Activated CD8-positive, alpha-beta memory T cell treated with anti-CD3 and anti-CD28 coated beads, Interleukin-2, amount 50 U/mL, for 24 hours (primary cell): Measurements from ENCODE around the gene CRIP2.

Experiments
- DNase-seq: peaks from one replicate; pipeline ENCODE4 v3.0.0-alpha.2; 2020; ENCODE audit errors: extremely low read depth

The CRIP2 gene

GRCh38 chr14:105487986-105488777 is 13.6 kb downstream of the CRIP2 start:
- DNase-seq = no peak

DNA sequence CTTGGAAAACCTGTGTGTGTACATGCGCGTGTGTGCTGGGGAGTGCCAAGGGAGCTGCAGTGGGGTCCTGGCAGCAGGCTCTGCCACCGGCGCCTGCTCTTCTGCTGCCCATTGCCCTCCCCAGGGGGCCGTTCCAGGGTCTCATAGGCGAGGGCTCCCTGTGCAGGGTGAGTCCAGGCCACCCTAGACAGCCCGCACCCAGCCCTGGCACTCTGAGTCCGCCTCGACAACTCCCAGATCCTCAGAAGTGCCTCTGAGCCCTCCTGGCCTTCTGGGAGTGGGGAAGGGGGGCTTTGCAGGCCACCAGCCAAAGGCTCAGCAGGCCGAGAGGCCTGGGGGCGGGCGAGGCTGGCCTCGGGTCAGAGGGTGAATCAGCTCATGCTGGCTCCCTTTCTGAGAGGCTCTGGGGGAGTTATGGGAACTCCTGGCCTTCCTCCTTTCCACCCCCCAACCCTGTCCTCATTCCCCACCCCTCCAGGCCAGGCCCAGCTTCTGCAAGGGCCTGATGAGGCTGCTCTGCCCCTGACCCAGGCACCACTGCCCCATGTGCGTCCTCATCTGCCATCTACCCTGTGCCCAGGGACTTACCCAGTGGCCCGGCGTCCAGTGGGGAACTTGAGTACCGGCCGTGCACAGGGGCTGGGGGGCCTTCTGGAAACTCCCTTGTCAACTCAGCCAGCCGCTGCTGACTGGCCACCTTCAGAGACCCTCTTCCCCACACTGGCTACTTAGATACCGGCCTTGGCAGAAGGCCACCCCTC is 14.3 kb downstream of the CRIP2 start:
- DNase-seq = no peak

- DNase-seq = peak; percentile 65
These were observed 15.1 kb downstream of the CRIP2 start for GRCh38 chr14:105489542-105490266.

- no peak for DNase-seq
These were observed 15.6 kb downstream of the CRIP2 start for GRCh38 chr14:105490267-105490571.

DNA sequence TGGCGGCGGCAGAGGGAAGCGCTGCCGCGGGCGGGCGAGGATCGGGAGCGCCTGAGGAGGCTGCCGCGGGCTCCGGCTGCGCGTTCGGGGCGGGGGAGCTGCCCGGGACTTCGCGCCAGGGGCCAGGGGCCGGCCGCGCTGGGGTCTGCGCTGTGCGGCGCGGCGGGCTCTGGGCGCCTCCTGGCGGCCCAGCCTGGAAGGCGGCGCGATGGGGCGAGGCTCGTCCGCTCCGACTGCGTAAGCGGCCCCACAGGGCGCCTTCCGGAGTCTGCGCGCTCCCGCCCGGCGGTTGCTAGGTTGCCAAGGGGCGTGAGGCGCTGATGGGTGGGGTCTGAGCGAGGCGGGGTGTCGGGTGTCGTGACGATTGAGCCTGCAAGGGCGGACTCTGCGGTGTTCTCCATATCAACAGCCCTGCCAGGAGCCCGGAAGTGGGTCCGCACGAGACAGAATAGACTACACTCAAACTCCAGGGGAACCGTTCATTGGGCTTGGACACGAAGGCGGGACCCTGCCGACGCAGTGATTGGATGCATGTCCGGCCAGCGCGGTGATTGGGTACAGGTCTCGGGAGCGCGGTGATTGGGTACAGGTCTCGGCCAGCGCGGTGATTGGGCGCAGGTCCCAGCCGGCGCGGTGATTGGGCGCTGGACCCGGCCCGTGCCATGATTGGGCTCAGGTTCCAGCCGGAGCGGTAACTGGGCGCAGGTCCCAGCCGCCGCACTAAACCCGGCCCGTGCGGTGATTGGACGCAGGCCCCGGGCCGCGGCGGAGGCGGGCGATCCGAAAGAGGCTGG is 16.1 kb downstream of the CRIP2 start, which contains the start of gene TEDC1:
TSS of gene TEDC1 (plus strand) at position 675 of the 794 bp plus-strand sequence. CDS start 130 bp downstream, outside the sequence.
- DNase-seq = peak; percentile 98

DNA sequence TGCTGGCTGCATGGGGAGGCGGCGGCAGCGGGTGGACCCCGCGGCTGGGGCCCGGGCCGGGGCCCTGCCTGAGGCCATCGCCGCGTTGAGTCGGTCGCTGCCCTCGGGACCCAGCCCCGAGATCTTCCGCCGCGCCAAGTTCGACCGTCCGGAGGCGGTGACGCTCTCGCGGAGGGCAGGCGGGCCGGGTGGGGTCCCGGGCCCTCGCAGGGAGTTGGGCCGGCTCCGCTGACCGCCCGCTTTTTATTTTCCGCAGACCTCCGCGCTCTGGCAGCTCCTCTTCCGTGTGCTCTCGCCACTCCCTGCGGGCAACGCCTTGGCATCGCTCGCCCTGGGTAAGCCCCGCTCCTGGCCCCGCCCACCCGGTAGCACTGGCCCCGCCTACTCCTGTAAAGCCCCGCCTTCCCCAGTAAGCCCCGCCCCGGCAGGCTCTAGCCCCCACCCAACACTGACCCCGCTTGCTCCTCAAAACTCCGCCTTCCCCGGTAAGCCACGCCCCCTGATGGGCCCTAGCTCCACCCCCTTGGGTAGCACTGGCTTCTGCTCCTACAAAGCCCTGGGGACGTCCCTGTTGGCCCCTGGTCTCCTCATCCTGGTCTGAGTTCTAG is 16.8 kb downstream of the CRIP2 start:
- DNase-seq = peak; percentile 78

DNA sequence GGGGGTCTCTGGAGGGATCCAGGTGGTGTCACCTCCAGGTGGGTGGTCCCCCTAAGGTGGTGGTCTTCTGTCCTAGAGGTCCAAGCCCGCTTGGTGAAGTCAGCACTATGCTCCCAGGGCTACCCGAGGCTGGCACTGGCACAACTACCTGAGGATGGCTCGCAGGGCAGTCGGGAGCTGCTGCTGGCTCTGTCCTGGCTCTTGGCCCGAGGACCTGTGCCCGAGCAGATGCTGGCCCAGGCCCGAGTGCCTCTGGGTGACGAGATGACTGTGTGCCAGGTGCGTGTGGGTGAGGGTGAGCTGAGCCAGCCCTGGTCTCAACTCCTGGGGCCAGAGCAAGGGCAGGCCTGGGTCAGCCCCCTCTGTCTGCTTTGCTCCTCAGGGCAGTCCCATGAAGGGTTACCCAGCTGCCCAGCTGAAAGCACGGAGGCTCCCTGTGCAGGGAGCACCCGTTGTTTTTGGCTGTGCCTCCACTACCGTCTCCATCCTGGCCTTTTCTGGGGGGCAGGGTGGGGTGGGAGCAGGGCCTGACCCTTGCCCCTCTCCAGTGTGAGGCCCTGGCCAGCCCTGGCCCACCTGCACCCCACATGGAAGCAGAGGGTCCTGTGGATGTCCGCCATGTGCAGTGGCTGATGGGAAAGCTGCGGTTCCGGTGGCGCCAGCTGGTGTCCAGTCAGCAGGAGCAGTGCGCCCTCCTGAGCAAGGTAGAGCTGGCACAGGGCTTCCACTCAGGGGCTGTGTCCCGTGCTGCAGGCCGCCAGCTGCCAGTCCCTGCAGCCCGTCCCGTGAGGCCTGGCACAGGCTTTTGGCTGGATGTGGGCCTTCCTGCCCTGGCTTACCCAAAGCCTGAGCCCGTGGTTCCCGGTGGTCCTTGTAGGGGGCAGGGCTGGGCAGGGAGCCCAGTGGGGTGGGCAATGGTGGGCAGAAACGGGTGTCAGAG is 17.7 kb downstream of the CRIP2 start:
- DNase-seq = no peak

DNA sequence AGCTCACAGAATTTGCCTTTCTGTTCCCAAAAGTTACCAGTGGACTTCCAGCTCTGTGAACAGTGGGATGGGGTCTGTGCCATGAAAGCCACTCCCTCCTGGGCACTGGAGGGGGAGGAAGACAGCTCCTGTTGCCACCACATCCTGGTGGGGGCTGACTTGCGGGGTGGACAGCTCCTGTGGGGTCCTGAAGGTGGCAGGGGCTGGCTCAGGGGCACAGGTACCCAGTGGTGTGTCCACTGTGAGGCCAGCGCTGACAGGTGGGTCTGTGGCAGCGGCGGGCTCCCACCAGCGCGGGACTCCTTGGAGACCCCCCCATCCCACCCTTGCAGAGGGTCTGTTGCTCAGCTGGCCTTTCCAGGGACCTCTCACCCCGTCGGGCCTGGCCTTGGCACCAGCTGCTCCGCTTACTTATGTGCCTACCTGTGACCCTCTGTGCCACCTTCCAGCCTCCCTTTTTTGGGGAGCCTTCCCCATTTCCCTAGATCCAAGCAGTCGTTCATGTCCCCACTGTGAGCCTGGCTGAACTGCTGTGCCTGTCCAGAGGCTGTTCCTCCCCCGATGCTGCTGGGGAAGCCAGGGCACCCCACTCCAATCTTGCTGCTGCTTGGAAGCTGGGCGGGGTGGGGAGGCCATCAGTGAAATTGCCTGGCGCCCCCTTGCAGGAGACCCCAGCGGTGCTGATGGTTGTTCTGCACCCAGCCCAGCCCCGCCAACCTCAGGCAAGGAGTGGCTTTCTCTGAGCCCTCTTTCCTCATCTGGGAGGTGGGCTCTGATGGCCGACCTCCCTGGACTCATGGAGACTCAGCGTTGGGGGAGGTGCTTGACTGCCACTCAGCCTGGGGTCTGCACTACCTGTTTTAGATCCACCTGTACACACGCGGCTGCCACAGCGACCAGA is 18.6 kb downstream of the CRIP2 start:
- no peak for DNase-seq

- no peak for DNase-seq
These were observed 19.4 kb downstream of the CRIP2 start for GRCh38 chr14:105493921-105494605.

DNA sequence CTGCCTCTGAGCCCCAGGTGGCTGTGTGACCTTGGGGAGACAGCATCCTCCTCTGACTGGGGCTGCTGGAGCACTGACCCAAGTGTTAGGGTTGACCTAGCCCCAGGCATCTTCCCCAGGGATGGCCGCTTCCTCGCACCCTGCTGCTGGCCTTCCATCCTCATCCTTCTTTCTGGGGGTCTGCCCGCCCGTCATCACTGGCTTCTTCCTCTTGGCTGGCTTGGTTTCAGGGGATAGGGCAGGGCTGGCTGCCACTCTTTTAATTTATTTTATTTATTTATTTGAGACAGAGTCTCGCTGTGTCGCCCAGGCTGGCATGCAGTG is 19.9 kb downstream of the CRIP2 start:
- no peak for DNase-seq

DNA sequence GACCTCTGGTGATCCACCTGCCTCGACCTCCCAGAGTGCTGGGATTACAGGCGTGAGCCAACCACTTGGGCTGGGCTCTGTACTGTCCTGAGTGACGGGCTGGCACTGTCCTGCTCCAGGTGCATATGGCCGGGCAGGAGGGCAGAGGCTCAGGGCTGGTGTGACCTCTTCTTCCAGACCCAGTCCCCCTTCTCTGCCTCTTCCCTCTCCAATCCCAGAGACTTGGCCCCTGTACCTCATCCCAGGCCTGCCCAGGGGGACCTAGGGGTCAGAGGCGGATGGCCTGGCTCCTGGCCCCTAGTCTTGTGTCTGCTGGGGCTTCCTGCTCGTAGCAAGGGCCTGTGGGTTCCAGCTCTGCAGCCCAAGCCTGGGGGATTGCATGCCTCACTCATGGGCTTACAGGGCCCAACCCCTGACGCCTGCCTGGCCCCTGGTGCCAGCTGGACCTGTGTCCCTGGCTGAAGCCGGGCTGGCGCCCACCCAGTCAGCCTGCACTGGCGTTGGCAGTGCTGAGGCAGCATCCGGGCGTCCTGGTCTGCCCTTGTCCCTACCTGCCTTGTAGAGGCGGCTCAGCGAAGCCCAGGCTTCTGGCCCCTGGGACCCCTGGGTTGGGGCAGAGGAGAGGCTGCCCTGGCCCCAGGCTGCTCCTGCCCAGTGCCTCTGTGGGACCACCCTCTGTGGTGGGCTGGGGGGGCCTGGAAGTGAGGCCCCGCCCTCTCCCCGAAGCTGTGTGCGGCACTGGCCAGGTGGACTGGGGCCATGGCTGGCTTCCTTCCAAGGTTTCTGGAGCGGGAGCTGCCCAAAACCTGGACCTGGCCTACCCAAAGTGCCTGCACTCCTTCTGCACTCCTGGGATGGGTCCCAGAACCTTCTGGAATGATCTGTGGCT is 20.7 kb downstream of the CRIP2 start:
- DNase-seq = no peak

GRCh38 chr14:105495990-105496830 is 21.6 kb downstream of the CRIP2 start:
- no peak for DNase-seq

GRCh38 chr14:105496831-105497591 is 22.4 kb downstream of the CRIP2 start:
- DNase-seq = no peak

DNA sequence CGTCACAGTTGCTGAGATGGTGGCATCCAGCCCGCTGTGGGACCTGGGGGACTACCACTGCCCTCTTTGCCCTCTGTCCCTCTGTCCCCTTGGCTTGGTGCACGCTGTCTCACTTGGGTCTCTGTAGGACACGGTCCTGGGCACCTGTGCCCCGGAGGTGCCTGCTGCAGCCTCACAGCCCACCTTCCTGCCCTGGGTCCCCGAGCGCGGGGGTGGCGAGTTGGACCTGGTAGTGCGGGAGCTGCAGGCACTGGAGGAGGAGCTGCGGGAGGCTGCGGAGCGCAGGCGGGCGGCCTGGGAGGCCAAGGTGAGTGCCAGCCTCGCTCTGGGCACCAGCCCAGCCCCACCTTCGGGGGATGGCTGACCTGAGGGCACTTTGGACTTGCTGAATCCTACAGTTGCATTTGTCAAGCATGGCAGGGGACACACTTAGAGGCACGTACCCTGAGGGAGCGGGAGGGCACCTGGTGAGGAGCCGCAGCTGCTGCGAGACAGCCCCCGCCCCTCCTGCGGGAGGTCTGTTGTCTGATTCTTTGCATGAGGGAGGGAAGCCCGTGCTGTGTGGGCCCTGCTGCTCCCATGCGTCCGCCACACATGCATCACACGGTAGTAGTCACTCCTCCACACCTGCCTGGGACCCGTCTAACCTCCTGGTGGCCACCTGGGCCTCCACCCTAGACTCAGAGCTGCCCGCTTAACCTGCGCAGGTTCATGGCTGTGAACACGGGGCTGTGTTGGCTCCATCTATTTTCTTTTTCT is 23.2 kb downstream of the CRIP2 start:
- DNase-seq = no peak
